GM19324 (cell line): Measurements from ENCODE around the gene SNRNP40.

Experiments
- ATAC-seq: cut with Tn5 transposase; IDR thresholded peaks from one replicate; pipeline ENCODE4 v1.9.1; 2021; ENCODE audit warnings: mild to moderate bottlenecking, moderate library complexity; ENCODE audit not compliant: unreplicated experiment, low FRiP score

SNRNP40 gene

DNA sequence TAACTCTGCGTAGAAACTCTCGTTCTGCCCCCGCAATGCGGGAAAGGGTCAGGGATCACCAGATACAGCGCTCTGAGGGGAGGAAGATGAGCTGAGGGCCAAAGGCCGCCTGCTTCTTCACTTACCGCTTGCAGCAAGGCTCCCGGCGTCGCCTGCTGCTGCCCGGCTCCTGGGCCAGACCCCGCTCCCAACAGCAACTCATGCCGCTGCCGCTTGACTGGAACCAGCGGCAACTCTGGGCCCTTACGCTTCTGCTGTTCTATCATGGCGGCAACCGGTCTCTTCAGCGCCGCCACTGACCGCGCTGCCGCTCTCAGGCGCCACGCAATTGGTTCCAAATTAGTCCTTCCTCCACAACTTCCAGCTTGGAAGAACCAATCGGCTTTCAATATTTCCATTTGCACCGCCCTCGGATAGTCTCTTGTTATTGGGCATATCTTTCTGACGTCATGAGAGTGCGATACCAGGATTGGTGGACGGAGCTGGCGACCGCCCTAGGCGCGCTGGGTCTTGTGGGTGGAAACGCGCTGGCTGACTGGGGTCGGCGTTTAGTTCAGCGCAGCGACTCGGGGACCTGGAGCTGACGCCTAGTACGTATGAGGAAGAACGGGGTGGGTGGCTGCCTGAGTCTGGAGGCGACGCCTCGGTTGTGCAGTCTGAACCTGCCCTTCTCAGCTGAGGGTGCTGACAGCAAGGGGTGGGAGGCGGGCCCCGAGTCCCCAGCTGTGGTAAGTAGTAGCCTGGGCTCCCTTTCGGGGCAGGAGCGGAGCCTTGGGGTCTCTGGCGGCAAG lies at the start of gene SNRNP40, which contains the start of gene ZCCHC17:
Gene SNRNP40, minus strand, starts transcription at position 303 of the 791 bp plus-strand sequence. Its CDS starts 37 bp downstream, at position 266.
Gene ZCCHC17, plus strand, starts transcription at position 547 of the 791 bp plus-strand sequence. CDS start 13,067 bp downstream, outside the sequence.
- peak; percentile 94 for ATAC-seq

DNA sequence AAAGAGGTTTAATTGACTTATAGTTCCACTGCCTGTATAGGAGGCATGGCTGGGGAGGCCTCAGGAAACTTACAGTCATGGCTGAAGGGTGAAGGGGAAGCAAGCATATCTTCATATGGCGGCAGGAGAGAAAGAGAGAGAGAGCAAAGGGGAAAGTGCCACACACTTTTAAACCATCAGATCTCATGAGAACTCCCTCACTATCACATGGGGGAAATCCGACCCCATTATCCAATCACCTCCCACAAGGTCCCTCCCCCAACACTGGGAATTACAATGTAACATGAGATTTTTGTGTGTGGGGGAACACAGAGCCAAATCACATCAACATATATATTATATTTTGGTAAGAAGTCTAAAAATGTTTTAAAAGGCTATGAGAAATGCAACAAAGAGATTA lies 49.0 kb upstream of the SNRNP40 start:
- ATAC-seq, result no peak

GRCh38 chr1:31344503-31344902 lies 47.9 kb upstream of the SNRNP40 start:
- ATAC-seq, result no peak

DNA sequence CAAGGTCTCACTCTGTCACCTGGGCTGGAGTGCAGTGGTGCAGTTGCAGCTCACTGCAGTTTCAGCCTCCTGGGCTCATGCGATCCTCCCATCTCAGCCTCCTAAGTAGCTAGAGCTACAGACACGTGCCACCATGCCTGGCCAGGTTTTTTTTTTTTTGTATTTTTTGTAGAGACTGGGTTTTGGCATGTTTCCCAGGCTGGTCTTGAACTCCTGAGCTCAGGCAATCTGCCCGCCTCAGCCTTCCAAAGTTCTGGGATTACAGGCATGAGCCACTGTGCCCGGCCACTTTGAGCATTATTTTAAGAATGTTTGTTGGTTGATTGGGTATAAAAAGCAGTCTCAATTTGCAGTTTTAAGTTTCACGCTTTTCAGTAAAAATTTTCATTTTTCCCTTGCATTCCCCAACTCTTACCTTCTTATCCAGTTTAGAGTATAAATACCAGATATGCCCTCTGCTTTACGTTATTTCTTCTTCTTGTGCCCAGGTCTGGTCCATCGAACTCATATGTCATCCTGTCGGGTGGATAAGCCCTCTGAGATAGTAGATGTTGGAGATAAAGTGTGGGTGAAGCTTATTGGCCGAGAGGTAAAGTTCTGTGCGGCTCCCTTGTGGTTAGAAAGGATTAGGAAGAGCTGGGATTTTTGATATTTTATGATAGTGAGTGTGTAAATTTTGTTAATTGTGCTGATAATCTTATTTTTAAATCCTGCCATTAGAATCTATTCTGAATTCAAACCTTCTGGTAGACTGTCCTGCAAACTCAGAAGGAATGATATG lies 40.3 kb upstream of the SNRNP40 start:
- ATAC-seq, result no peak

DNA sequence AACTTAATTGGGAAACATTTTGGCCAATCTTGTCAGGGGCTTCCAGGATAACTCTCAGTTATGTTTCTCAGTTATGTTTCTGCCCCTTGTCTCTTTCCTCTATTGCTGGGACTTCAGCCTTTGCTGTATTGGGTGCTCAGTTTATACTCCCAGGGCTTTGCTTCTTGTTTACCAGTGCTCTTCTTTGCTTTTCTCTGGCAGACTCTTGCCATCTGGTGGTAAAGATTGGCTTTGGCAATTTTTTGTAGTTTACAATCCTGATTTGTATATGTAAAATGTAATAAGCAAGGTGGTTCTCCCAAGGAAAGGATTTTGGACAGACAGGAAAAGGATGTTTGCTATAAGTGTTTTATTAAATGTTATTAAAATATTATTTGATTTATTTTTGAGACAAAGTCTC lies 38.4 kb upstream of the SNRNP40 start:
- ATAC-seq, result no peak

GRCh38 chr1:31327381-31327780 lies 30.8 kb upstream of the SNRNP40 start:
- no peak for ATAC-seq

DNA sequence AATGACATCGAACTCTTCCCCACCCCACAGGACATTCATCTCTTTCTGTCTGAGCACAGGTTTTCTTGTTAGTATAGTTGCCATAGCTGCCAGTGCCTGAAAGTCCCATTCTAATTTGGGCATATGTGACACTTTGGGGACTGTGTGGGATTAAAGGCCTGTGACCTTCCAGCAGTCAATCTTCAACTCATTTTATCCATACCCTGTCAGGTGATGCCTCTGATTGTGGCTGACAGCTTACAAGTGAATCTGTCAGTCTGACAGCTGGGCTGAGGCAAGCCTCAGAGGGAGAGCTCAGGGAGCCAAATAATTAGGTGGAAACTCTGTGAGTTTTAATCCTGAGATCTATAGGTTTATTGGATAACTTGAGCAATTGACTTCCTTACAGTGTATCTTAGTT lies 29.9 kb upstream of the SNRNP40 start:
- no peak for ATAC-seq

GRCh38 chr1:31324992-31325391 lies 28.4 kb upstream of the SNRNP40 start:
- no peak for ATAC-seq

GRCh38 chr1:31324093-31324492 lies 27.5 kb upstream of the SNRNP40 start:
- ATAC-seq, result no peak

GRCh38 chr1:31318146-31318545 lies 21.6 kb upstream of the SNRNP40 start:
- no peak for ATAC-seq

DNA sequence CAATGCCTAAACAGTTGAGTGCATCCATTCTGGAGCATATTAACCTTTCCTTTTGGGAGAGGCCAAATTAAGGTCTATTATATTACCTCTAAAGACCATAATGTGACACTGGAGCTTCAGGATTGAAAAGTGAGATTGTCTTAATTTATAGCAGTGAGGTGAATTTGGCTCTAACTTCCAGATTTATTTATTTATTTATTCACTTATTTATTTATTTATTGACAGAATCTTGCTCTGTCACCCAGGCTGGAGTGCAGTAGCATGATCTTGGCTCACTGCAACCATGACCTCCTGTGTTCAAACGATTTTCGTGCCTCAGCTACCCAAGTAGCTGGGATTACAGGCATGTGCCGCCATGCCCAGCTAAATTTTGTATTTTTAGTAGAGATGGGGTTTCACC lies 19.3 kb upstream of the SNRNP40 start:
- ATAC-seq, result no peak

DNA sequence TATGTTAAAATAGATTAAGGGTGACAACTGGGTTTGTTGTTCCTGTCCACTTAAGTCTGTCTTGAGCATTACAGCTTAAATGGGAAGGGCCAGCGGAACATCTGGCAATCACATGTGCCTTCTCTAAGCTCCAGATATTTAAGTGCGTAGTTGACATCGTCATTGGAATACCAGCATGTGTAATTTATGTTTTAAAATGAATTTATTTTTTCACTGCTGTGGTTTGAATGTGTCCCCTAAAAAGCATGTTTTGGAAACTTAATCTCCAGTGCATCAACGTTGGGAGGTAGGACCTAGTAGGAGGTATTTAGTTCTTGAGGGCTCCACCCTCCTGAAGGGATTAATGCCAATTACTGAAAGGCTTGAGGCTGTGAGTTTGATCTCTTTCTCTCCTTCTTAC lies 13.6 kb upstream of the SNRNP40 start:
- no peak for ATAC-seq

DNA sequence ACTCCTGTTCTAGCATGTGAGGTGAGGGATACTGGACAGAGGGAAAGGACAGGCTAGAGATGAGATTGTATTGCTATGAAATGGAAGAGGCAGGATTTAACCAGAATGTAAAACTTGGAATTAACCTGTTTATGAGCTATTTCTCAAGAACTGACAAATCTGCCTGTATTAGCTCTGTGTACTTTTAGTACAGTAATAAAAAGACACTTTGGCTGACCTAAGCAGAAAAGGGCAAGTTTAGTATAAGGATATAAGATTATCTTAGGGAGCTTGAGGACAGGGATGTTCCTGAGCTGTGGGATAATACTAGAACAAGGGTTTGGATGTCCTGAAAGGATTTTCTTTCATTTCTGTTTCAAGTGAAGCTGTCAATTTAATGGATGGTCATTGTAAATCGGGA lies 11.4 kb upstream of the SNRNP40 start:
- ATAC-seq, result no peak

DNA sequence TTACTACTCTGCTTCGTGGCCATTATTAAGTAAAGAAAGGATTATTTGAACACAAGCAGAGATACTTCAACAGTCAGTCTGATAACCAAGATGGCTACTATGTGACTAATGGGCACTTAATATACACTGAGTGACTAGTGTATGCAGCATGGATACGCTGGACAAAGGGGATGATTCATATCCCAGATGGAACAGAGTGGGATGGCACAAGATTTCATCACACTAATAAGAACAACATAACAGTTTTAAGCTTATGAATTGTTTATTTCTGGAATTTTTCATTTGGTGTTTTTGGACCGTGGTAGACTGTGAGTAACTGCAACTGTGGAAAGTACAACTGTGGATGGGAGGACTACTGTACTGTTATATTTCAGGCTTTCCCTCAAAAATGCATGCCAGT lies 9.7 kb upstream of the SNRNP40 start:
- no peak for ATAC-seq

DNA sequence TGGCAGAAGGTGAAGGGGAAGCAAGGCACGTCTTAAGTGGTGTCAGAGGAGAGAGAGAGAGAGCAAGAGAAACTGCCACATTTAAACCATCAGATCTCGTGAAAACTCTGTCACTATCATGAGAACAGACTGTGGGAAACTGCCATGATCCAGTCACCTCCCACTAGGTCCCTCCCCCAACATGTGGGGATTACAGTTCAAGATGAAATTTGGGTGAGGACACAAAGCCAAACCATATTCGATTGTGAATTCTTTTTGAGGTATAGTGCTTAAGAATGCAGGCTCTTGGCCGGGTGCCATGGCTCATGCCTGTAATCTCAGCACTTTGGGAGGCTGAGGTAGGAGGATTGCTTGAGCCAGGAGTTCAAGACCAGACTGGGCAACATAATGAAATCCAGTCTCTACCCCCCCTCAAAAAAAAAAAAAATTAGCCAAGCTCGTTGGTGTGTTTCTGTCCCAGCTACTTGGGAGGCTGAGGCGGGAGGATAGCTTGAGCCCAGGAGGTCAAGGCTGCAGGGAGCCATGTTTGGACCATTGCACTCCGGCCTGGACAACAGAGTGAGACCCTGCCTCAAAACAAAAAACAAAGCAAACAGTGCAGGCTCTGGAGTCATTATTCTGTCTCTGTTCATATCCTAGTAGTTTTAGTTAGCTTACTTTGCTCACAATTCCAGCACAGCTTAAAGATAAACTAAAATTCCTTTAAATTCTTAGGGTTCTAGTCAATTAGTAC lies 6.3 kb upstream of the SNRNP40 start:
- no peak for ATAC-seq

DNA sequence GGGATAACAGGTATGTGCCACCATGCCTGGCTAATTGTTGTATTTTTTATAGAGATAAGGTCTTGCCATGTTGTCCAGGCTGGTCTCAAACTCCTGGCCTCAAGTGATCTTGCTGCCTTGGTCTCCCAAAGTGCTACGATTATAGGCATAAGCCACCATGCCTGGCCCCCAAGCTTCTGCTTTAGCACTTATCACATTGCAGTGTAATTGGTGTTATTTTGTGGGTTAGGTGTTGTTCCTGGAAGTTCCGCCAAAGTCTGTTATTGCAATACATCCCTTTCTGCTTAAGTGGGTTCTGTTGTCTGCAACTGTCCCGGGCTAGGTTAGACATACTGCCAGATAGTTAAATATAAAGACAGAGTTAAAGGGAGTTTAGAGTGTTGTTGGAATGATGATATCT lies 3.6 kb upstream of the SNRNP40 start:
- no peak for ATAC-seq

GRCh38 chr1:31299365-31299764 lies 2.8 kb upstream of the SNRNP40 start:
- ATAC-seq, result no peak

DNA sequence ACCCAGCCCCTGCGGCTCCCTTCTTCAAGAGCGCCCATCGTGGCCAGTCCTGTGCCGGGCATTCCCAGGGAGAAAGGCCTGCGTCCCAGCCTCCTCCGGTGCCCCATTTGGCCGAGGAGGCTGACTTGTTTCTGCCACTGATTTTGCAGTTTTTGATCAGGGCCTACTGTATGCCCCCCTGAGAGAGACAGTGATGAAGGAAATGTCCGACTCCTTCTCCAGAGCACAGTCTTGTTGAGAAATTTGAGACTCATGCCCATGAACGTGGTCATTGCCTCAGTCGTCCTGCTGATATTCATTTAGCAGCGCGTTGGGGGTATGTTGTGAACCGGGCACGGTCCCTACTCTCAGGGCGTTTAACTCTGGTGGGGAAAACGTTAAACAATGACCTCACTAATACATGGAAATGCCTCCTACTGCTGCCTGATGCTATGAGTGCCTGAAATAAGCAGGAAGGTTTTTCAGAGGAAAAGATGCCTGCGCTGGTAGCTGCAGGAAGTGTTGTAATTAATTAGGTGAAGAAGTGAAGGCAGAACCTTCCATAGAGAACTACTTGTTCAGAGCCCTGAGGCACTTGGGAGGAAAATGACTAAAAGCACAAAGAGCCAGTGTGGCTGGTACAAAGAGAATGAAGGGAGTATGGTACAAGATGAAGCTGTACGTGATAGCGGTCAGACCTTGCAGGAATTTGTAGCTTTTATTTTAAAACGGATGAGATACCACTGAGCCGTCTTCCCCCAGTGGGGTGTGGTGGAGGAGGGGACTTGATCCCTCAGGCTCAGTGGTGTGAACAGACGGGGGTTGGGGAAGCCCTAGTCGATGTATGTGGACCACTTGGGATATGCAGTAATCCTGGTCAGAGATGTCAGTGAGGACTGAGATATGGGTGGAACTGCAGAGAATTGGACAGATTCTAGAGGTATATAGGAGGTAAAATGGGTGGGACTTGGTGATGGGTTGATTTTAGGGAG lies 974 bp upstream of the SNRNP40 start:
- peak; percentile 18 for ATAC-seq

DNA sequence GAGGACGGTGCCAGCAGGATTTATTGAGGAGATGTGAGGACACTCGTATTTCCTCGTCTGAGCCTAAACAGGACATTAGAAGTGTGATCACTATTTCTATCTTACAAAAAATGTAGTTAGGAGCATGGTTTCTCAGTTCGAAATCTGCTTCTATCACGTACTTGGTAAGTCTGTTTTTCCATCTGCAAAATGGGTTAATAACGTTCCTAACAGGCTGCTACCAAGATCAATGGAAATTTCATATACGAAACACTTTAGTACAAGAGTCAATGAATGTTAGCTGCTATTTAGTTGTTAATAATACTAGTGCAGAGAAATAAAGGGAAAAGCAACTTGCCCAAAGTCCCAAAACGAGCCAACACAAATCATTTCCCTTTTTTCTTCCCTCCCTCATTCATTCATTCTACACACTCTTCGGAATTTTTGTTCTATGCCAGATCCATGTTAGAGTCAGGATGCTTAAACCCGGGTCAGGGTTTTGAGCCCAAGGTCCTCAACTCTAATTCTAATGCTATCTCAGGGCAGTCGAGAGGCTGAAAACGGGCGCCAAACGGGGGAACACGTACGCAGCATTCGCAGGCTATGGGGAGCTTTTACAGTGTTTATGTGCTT lies 608 bp downstream of the SNRNP40 start:
- no peak for ATAC-seq
